GM19463 (cell line): Measurements from ENCODE around the gene DPAGT1.
"Not testable (repeated sequence)": the region's sequence is repeated elsewhere in the genome, so short reads cannot be mapped to it uniquely, and the experiment has no call there.

Experiments used
- ATAC-seq: cut with Tn5 transposase; IDR thresholded peaks from one replicate; pipeline ENCODE4 v1.9.1; 2021; ENCODE audit warnings: mild to moderate bottlenecking, moderate library complexity; ENCODE audit not compliant: unreplicated experiment

The DPAGT1 gene

GRCh38 chr11:119101759-119102423 is at the start of gene DPAGT1:
Gene DPAGT1, minus strand, starts transcription at chr11:119101853. Its CDS starts 198 bp downstream, at chr11:119101655.
- ATAC-seq = peak; percentile 86

GRCh38 chr11:119149786-119150275 is 48.2 kb upstream of the DPAGT1 start:
- no peak for ATAC-seq

DNA sequence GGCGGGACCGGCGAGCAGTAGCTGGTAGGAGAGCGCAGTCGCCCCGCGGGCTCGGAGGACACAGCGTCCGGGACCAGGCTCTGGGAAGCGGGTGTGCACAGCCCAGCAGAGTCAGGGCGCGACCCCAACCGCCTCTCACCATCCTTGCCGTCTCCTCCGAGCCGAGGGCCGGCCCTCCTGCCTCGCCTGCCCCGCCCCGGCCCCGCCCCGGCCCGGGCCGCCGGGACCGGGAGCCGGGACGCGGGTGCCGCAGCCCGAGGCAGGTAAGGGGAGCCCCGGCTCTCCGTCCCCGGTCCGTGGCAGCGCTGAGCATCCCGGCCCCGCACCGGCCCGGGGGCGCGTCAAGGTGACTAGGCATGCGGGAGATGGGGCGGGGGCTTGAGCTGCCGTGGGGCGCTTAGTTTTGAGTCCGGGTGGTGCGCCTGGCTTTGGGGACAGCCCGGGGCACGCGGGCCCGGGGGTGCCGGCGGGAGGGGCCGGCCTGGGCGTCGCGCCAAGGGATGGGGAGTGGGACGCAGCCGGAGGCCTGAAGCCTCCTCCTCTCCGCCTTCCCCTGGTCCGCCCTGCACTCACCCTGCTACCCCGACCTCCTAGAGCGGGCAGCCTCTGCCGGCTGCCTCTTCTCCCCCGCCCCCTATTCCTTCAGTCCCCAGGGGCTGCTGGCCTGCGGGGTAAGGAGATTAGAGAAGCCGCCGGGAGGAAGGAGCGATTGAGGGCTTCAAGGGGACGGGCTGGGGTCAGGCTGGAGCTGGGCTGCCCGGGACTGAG is 47.5 kb upstream of the DPAGT1 start, which contains the start of gene ABCG4:
TSS of gene ABCG4 (plus strand) at position 35 of the 768 bp plus-strand sequence. CDS start 914 bp downstream, outside the sequence.
- no peak for ATAC-seq

GRCh38 chr11:119148720-119149017 is 47.0 kb upstream of the DPAGT1 start:
- no peak for ATAC-seq

DNA sequence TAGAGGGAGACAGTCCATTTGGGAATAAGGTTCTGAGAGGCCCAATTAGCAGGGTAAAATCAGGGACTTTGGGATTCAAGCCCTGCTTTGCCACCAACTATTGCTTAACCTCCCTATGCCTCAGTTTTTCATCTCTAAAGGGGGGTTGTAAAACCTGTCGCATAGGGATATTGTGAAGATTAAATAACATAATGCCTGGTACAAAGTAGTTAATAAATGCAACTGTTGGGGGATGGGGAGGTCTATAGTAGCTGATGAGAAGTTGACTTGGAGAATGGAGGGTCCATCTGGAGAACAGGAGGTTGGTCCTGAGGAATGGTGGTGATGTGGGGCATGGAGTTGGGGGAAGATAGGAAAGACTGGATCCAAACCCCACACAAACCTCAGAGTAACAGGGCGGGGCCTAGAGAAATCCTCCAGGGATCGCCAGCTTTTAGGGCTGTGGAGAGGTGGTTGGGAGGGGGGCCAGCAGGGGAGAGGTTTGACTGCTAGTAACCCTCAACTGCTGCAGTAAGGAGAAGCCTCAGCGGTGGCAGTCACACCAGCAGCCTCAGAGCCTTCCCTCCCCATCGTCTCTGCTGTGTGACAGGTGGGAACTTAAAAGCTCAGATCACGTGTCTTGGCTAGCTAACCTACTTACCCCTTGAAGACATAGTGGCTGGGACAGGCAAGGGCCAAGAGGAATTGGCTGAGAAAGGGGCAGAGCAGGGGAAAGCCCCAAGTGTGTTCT is 46.1 kb upstream of the DPAGT1 start:
- no peak for ATAC-seq

- no peak for ATAC-seq
Measured at GRCh38 chr11:119145551-119145950, 43.9 kb upstream of the DPAGT1 start.

- ATAC-seq = no peak
Measured at GRCh38 chr11:119144825-119145486, 43.3 kb upstream of the DPAGT1 start.

DNA sequence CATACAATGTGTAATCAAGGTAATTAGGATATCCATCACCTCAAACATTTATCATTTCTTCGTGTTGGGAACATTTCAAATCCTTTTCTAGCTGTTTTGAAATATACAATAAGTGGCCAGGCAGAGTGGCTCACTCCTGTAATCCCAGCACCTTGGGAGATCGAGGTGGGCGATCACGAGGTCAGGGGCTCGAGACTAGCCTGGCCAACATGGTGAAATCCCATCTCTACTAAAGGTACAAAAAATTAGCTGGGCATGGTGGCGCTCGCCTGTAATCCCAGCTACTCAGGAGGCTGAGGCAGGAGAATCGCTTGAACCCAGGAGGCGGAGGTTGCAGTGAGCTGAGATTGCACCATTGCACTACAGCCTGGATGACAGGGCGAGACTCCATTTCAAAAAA is 37.6 kb upstream of the DPAGT1 start:
- ATAC-seq = not testable (repeated sequence)

DNA sequence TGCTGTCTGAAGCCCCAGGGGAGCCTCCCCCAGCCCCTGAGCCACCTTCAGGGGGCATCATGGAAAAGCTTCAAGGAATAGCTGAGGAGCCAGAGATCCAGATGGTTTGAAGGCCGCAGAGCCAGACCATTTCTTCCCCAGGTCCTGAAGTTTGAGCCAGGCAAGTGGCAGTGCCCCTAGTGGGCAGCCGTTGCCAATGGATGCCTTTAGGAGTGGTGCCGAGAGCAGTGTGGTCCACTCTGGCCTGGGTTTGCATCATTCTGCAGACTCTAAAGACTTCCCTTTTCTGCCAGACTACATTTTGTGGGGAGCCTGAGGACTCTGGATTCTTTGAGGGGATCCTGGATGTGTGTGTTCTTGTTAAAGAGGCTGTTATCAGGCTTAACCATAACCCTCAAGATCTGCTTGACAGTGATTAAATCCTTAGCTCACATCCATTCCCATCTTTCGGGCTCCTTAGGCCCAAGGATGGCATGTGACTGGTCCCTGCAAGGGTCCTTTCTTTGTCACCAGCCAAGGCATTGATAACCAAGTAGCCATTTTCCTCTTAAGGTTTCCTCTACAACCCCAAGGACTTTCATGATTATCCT is 32.8 kb upstream of the DPAGT1 start:
- no peak for ATAC-seq

GRCh38 chr11:119130662-119131061 is 29.0 kb upstream of the DPAGT1 start:
- ATAC-seq = no peak

- no peak for ATAC-seq
Measured at GRCh38 chr11:119126675-119127268, 25.1 kb upstream of the DPAGT1 start.

- ATAC-seq = no peak
Measured at GRCh38 chr11:119125821-119126220, 24.2 kb upstream of the DPAGT1 start.

- ATAC-seq = no peak
Measured at GRCh38 chr11:119121811-119122124, 20.1 kb upstream of the DPAGT1 start.

- peak; percentile 96 for ATAC-seq
Measured at GRCh38 chr11:119121008-119121810, 19.6 kb upstream of the DPAGT1 start, which contains the start of gene HINFP. Gene HINFP, plus strand, starts transcription at chr11:119121580. Its CDS starts 5,365 bp downstream, at chr11:119126945.

- no peak for ATAC-seq
Measured at GRCh38 chr11:119120639-119121007, 19.0 kb upstream of the DPAGT1 start.

- no peak for ATAC-seq
Measured at GRCh38 chr11:119118946-119119345, 17.3 kb upstream of the DPAGT1 start.

DNA sequence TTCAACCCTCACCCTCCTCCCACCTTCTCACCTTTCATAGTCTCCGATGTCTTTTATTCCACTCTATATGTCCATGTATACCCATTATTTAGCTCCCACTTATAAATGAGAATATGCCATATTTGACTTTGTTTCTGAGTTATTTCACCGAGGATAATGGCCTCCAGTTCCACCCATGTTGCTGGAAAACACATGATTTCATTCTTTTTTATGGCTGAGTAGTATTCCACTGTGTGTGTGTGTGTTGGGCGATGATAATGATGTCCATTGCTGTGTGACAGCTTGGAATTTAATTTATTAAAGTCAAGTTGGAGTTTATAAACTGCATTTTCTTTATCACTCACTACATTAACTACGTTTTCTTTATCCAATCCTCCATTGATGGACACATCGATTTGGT is 16.6 kb upstream of the DPAGT1 start:
- ATAC-seq = no peak

DNA sequence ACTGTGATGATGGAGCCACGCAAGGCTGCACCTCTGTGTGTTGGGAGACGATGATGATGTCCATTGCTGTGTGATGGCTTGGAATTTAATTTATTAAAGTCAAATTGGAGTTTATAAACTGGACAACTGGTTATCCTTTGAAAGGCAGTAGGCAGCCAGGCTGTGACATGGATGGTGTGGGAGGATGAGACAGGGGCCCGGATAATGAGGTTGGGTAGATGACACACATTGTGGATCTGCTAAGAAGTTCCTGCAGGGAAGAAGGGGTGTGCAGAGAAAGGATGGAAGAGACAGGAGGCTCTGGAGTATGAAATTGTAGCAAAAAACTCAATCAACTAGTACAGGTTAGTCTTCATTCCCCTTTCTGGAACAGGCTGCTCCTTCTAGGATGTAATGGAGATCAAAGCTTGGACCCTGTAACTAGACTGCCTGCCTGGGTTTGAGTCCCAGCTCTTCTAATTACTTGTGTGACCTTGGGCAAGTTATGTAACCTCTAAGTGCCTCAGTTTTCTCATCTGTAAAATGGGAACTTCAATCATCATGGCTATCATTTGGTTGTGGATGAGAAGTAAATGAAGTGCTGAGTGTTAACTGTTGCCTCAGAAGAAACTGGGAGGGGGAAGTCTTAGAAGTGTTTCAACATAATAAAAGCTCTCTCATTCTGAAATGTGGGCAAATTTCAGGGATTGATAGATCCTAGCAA is 15.5 kb upstream of the DPAGT1 start:
- no peak for ATAC-seq

DNA sequence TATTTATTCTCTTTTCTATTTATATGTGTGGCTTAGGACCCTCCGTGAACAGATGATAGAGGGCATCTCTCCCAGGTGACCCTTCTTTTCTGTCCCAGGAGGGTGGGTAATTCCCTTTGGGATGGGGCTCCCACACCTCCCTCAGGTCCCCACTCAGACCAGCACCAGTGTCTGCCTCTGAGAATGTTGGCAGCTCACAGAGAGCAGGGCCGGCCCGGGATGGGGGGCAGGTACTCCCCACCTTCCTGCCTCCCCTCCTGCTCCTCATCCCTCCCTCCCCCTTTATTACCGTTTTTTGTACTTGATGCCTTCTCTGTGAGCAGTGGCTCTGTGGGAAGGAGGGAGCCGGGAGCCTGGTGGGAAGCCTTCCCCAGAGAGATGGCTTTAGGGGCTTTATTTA is 14.9 kb upstream of the DPAGT1 start:
- no peak for ATAC-seq
